SU-DHL-6 (cell line): ENCODE data around the gene ASB18.

ENCODE experiments used
- H2AFZ ChIP-seq: fragments of 200-600 bp; sonication (generic); 2 replicates; pipeline ENCODE4 v1.6.1; 2014; ENCODE audit warnings: low read depth, mild to moderate bottlenecking, moderate library complexity, mixed read lengths, antibody characterized with exemption, low read length; ENCODE audit not compliant: severe bottlenecking
- H3F3A ChIP-seq: fragments of 200-600 bp; shearing (Covaris generic); 2 replicates; pipeline ENCODE4 v1.6.0; 2016; ENCODE audit warnings: antibody characterized with exemption, mild to moderate bottlenecking; ENCODE audit not compliant: insufficient read depth
- H3K27ac ChIP-seq: fragments of 200-600 bp; sonication (generic); 2 replicates; pipeline ENCODE4 v1.5.1; 2016; ENCODE audit warnings: low read depth, mild to moderate bottlenecking, low read length, moderate library complexity, mixed read lengths
- H3K27me3 ChIP-seq: fragments of 200-600 bp; sonication (generic), shearing (Covaris generic); 2 replicates; pipeline ENCODE4 v1.6.0; 2014; ENCODE audit warnings: mild to moderate bottlenecking, low read length
- H3K36me3 ChIP-seq: fragments of 200-600 bp; sonication (generic); 2 replicates; pipeline ENCODE4 v1.6.1; 2014; ENCODE audit warnings: mild to moderate bottlenecking, low read length, mixed read lengths
- H3K4me2 ChIP-seq: fragments of 300-600, 200-600 bp; shearing (Covaris generic), sonication (generic); 2 replicates; pipeline ENCODE4 v1.6.0; 2014; ENCODE audit warnings: low read length, low read depth, mild to moderate bottlenecking; ENCODE audit not compliant: poor library complexity, severe bottlenecking
- H3K4me3 ChIP-seq: fragments of 200-600 bp; sonication (generic); 2 replicates; pipeline ENCODE4 v1.5.1; 2014; ENCODE audit warnings: antibody characterized with exemption, low read length, mild to moderate bottlenecking, mixed read lengths; ENCODE audit not compliant: insufficient read depth, poor library complexity, severe bottlenecking
- H3K79me2 ChIP-seq: fragments of 200-600 bp; sonication (generic); 2 replicates; pipeline ENCODE4 v1.6.1; 2014; ENCODE audit warnings: mild to moderate bottlenecking, low read length, moderate library complexity; ENCODE audit not compliant: insufficient read depth
- H3K9ac ChIP-seq: fragments of 200-600 bp; sonication (generic); 2 replicates; pipeline ENCODE4 v1.7.0; 2014; ENCODE audit warnings: mild to moderate bottlenecking, low read length
- H3K9me2 ChIP-seq: fragments of 200-600 bp; sonication (generic); replicated peaks from 2 replicates; pipeline ENCODE4 v1.6.1; 2014; ENCODE audit warnings: low read length; ENCODE audit not compliant: insufficient read depth
- H3K9me3 ChIP-seq: fragments of 200-600 bp; sonication (generic); 2 replicates; pipeline ENCODE4 v1.6.1; 2014; ENCODE audit warnings: low read length, mixed read lengths; ENCODE audit not compliant: insufficient read depth
- H4K20me1 ChIP-seq: fragments of 200-600 bp; sonication (generic); 2 replicates; pipeline ENCODE4 v1.6.1; 2014; ENCODE audit warnings: low read depth, mild to moderate bottlenecking, antibody characterized with exemption, low read length, moderate library complexity, mixed read lengths
- CTCF ChIP-seq: fragments of 200-600 bp; sonication (generic); IDR thresholded peaks from one replicate; pipeline ENCODE4 v1.5.1; 2017; ENCODE audit warnings: antibody characterized with exemption, mild to moderate bottlenecking, low read length, moderate library complexity; ENCODE audit not compliant: insufficient read depth, poor library complexity, severe bottlenecking
- EZH2phosphoT487 ChIP-seq: fragments of 200-600 bp; sonication (generic), shearing (Covaris generic); conservative IDR thresholded peaks from 2 replicates; pipeline ENCODE4 v1.6.1; 2018; ENCODE audit warnings: mild to moderate bottlenecking, antibody characterized with exemption, low read length, moderate library complexity, mixed read lengths

Gene ASB18

GRCh38 chr2:236180831-236181453 is 83.3 kb downstream of the ASB18 start:
- H3K36me3 ChIP-seq: no peaks in the 10 kb centered on the region
- H2AFZ ChIP-seq: no peak overlapping the region
- H3K27me3 ChIP-seq: no peaks in the 10 kb centered on the region
- no peak overlapping the region for H3K9ac ChIP-seq
- H3F3A ChIP-seq: no peaks in the 10 kb centered on the region
- H3K4me3 ChIP-seq: no peak overlapping the region
- no peak overlapping the region for H3K4me2 ChIP-seq
- peak; percentile 70 for TF ChIP-seq CTCF
- no peak for TF ChIP-seq EZH2phosphoT487
- no peak overlapping the region for H3K27ac ChIP-seq
- H3K9me3 ChIP-seq: no peaks in the 10 kb centered on the region
- no peaks in the 10 kb centered on the region for H4K20me1 ChIP-seq
- H3K79me2 ChIP-seq: no peaks in the 10 kb centered on the region
- no peaks in the 10 kb centered on the region for H3K9me2 ChIP-seq

GRCh38 chr2:236180076-236180816 is 84.0 kb downstream of the ASB18 start:
- Histone ChIP-seq H4K20me1 (no peaks in the 10 kb centered on the region), H3K9me3 (no peaks in the 10 kb centered on the region), H3K36me3 (no peaks in the 10 kb centered on the region), H3K9me2 (no peaks in the 10 kb centered on the region), H3K4me2 (no peak overlapping the region), H3K9ac (no peak overlapping the region), H3F3A (no peaks in the 10 kb centered on the region), H2AFZ (no peak overlapping the region), H3K4me3 (no peak overlapping the region), H3K27ac (no peak overlapping the region), H3K27me3 (no peaks in the 10 kb centered on the region), H3K79me2 (no peaks in the 10 kb centered on the region)
- no peak for TF ChIP-seq CTCF
- no peak for TF ChIP-seq EZH2phosphoT487

GRCh38 chr2:236179236-236180075 is 84.8 kb downstream of the ASB18 start:
- TF ChIP-seq CTCF: no peak
- no peak for TF ChIP-seq EZH2phosphoT487
- no peaks in the 10 kb centered on the region for H3K9me2 ChIP-seq
- no peak overlapping the region for H3K4me2 ChIP-seq
- no peak overlapping the region for H2AFZ ChIP-seq
- no peaks in the 10 kb centered on the region for H3K27me3 ChIP-seq
- no peak overlapping the region for H3K9ac ChIP-seq
- H4K20me1 ChIP-seq: no peaks in the 10 kb centered on the region
- no peak overlapping the region for H3K27ac ChIP-seq
- no peak overlapping the region for H3K4me3 ChIP-seq
- no peaks in the 10 kb centered on the region for H3K9me3 ChIP-seq
- H3K36me3 ChIP-seq: no peaks in the 10 kb centered on the region
- H3K79me2 ChIP-seq: no peaks in the 10 kb centered on the region
- no peaks in the 10 kb centered on the region for H3F3A ChIP-seq
